T-cell (primary cell): Measurements from ENCODE around the gene B4GALT5. TPM values are rescaled to one million over a fixed set of nuclear protein-coding genes. Genes with fewer than 3 reads are reported as not detected.
"Not testable (repeated sequence)": the region's sequence is repeated elsewhere in the genome, so short reads cannot be mapped to it uniquely, and the experiment has no call there.

Experiments
- ATAC-seq, 4 experiments: fragments of 200-7000 bp in 3 of 4; fragments of 150-1000 bp in 1 of 4; cut with Tn5 transposase; replicated peaks in 1 of 4; 1 replicate in 3 of 4; 2 replicates in 1 of 4; pipeline ENCODE4 v1.10.0; 2021; ENCODE audit warnings: moderate library complexity in 3 of 4, mild to moderate bottlenecking in 2 of 4, moderate number of reproducible peaks in 1 of 4
- CTCF ChIA-PET, 2 donors: fragments of 300-600 bp; sonication (Branson Sonifier 250); formaldehyde crosslinking; loops; one replicate each; lab custom pipeline; 2022; ENCODE audit warnings: antibody characterized with exemption in 2 of 2; lab: Charles Lee
- POLR2A ChIA-PET, 2 donors: fragments of 300-600 bp; sonication (Branson Sonifier 250); formaldehyde crosslinking; loops; one replicate each; lab custom pipeline; 2022; ENCODE audit warnings: antibody characterized with exemption in 2 of 2; lab: Charles Lee
- DNase-seq, 35 experiments: peaks; one replicate each; pipeline versions ENCODE4 v3.0.0 to v3.0.0-alpha.2; 2013 to 2023
- H3K27ac ChIP-seq: one replicate; pipeline ENCODE4 v1.5.1; 2013; ENCODE audit warnings: low read length
- H3K27me3 ChIP-seq, 2 experiments: replicated peaks in 1 of 2; 1 replicate in 1 of 2; 2 replicates in 1 of 2; pipeline versions ENCODE4 v1.6.1 to v1.7.0; 2013; ENCODE audit warnings: low read length in 1 of 2, mixed read lengths in 1 of 2; ENCODE audit not compliant: control insufficient read depth in 2 of 2, insufficient read depth in 2 of 2; ENCODE audit errors: extremely low read depth in 1 of 2
- H3K36me3 ChIP-seq, 2 donors: 1 replicate in 1 of 2; 2 replicates in 1 of 2; pipeline versions ENCODE4 v1.6.1 to v1.7.0; 2013; ENCODE audit warnings: low read length in 1 of 2; ENCODE audit not compliant: control insufficient read depth in 2 of 2, insufficient read depth in 1 of 2; ENCODE audit errors: extremely low read depth in 1 of 2
- H3K4me1 ChIP-seq, 2 experiments: 1 replicate in 1 of 2; 2 replicates in 1 of 2; pipeline versions ENCODE4 v1.6.1 to v1.7.0; 2013; ENCODE audit warnings: low read length in 2 of 2, mixed read lengths in 1 of 2; ENCODE audit not compliant: insufficient read depth in 2 of 2, control insufficient read depth in 1 of 2; ENCODE audit errors: extremely low read depth in 1 of 2
- H3K4me3 ChIP-seq, 2 donors: 1 replicate in 1 of 2; 2 replicates in 1 of 2; pipeline versions ENCODE4 v1.5.1 to v1.7.0; 2013; ENCODE audit warnings: mild to moderate bottlenecking in 2 of 2, low read length in 1 of 2, moderate library complexity in 1 of 2; ENCODE audit not compliant: control insufficient read depth in 1 of 2; ENCODE audit errors: extremely low read depth in 1 of 2
- H3K9me3 ChIP-seq: 2 replicates; pipeline ENCODE4 v1.7.0; 2013
- H3K27ac Mint-ChIP-seq, 2 donors: one replicate each; pipeline ENCODE4 v1.8.0; 2020 to 2021; ENCODE audit warnings: mild to moderate bottlenecking in 2 of 2, mixed read lengths in 2 of 2
- H3K27me3 Mint-ChIP-seq, 2 donors: one replicate each; pipeline ENCODE4 v1.8.0; 2021 to 2022; ENCODE audit warnings: mixed read lengths in 2 of 2
- H3K36me3 Mint-ChIP-seq: one replicate; pipeline ENCODE4 v1.8.0; 2021; ENCODE audit warnings: mixed read lengths
- H3K4me1 Mint-ChIP-seq, 3 donors: one replicate each; pipeline ENCODE4 v1.8.0; 2020 to 2022; ENCODE audit warnings: mixed read lengths in 3 of 3, mild to moderate bottlenecking in 1 of 3
- H3K4me3 Mint-ChIP-seq, 3 donors: one replicate each; pipeline ENCODE4 v1.8.0; 2020 to 2022; ENCODE audit warnings: mild to moderate bottlenecking in 3 of 3, mixed read lengths in 3 of 3, moderate library complexity in 3 of 3
- H3K9me3 Mint-ChIP-seq, 3 donors: one replicate each; pipeline ENCODE4 v1.8.0; 2020 to 2022; ENCODE audit warnings: mixed read lengths in 3 of 3
- WGBS: methylation state at CpG from one replicate; pipeline ENCODE4 v1.1.5; 2013; ENCODE audit warnings: missing lambda C conversion rate; ENCODE audit not compliant: insufficient coverage; 5-methylcytosine and 5-hydroxymethylcytosine counted together
- total RNA-seq, 35 experiments: library from RNA in 6 of 35; stranded (reverse) in 6 of 35; fragments of 120-200 nt in 1 of 35; gene quantifications; one replicate each; pipeline versions ENCODE4 v1.2.1 to v1.2.4 and lab custom pipeline; 2013 to 2026

The B4GALT5 gene, protein sequence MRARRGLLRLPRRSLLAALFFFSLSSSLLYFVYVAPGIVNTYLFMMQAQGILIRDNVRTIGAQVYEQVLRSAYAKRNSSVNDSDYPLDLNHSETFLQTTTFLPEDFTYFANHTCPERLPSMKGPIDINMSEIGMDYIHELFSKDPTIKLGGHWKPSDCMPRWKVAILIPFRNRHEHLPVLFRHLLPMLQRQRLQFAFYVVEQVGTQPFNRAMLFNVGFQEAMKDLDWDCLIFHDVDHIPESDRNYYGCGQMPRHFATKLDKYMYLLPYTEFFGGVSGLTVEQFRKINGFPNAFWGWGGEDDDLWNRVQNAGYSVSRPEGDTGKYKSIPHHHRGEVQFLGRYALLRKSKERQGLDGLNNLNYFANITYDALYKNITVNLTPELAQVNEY
- total RNA-seq (10 to 100 TPM in 2 of 5 donors, 1 to 10 TPM in 3; 4.6 to 11.9 (median 9.2) TPM), total RNA-seq (lab: John Stamatoyannopoulos, UW) (16.0 to 151 (median 25.9) reads per million in 29 experiments)
- 13.4 TPM for total RNA-seq (2013)

DNA sequence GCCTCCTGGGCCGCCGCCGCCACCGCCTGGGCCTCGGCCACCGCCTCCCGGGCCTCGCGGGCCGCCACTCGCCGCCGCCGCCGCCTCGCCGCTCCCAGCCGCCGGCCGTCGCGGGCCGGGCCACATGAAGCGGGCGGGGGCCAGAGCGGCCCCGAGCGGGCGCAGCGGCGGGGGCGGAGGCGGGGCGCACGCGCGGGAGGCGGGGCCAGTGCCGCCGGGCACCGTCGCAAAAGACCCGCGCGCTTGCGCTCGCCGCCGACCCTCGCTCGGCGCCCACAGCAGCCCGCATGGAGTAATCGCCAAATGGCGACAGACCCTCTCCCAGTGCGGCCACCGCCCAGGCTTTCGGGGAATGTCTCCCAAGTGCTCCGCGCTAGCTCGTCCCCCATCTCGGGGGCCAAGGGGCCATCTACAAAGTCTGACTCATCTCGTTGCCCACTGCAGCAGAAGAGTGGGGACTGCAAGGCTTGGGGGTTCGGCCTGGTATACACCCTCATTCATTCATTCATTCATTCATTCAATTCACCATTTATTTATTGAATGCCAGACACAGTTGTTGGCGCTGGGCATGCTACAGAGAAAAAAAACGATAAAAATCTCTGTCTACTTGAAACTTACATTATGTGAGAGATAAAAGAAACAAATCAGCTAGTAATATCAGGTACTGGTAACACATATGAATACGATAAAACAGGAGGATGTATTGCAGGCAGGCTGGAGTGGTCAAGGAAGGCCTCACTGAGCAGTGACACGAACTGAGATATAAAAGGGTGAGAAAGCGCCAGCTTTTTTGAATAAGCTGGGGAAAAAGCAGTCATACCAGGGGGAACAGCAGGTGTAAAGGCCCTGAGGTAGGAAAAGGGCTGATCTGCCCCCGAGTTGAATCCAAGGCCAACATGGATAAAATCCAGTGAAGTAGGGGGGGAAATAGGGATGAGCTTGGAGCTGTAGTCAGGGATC is at the start of gene B4GALT5:
Gene B4GALT5 (minus strand): TSS at position 126 of the 960 bp plus-strand sequence. CDS start 188 bp downstream, outside the sequence.
- peaks cover 0 to 3% of the 10 kb centered on the region in 2 donors for H3K27me3 Mint-ChIP-seq
- Histone ChIP-seq H3K9me3 (no peaks in the 10 kb centered on the region), H3K4me3 (peak within 1 kb of the TSS; percentile 84 to 88), H3K4me1 (peaks cover 4 to 16% of the 10 kb centered on the region in 2 experiments), H3K27me3 (no peaks in the 10 kb centered on the region), H3K27ac (peak within 1 kb of the TSS; percentile 60), H3K36me3 (no peaks in the 10 kb centered on the region)
- peak within 1 kb of the TSS; percentile 76 to 84 for H3K27ac Mint-ChIP-seq
- CTCF ChIA-PET: no interaction called here
- 4% methylated on average over 66 of the region's 70 CpGs for WGBS
- no peaks in the 10 kb centered on the region for H3K36me3 Mint-ChIP-seq
- DNase-seq (peak in 34 of 35 experiments; percentile 9 to 81 (median 42)), ATAC-seq (peak; percentile 89 to 91 (median 90))
- POLR2A ChIA-PET: interaction anchor here in 1 of 2 donors (0.5 kb wide), 1 partner anchor 15 kb away, joined by 15 read pairs; no protein-coding TSS in a partner anchor
- peak within 1 kb of the TSS; percentile 86 to 91 (median 88) for H3K4me3 Mint-ChIP-seq
- no peaks in the 10 kb centered on the region for H3K9me3 Mint-ChIP-seq
- H3K4me1 Mint-ChIP-seq: peaks cover 36 to 54% (median 40%) of the 10 kb centered on the region in 3 donors

DNA sequence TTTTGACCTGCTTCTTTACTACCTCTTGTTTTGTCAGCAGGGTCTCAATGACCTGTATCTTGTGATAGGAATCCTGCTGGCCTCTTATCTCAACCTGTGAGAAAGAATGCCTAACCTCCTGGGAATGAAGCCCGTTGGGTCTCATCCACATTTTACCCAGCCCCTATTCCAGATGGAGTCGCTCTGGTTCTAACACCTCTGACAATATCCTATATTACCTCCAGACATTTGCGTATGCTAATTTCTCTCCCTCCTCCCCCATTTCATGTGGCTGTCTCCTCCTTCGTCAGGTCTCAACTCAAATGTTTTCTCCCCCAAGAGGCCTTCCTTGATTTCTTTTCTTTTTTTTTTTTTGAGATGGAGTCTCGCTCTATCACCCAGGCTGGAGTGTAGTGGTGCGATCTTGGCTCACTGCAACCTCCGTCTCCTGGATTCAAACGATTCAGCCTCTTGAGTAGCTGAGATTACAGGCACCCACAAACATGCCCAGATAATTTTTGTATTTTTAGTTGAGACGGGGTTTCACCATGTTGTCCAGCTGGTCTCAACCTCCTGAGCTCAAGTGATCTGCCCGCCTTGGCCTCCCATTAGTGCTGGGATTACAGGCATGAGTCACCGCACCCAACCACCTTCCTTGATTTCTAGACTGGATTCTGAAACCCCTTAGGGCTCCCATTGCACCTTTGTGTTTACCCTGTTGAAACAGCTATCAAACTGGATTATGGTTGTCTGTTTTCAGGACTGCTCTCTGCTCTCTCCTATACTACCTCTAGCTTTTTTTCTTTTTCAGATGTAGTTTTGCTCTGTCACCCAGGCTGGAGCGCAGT is 49.5 kb upstream of the B4GALT5 start:
- no peak overlapping the region for H3K4me3 ChIP-seq
- H3K27ac Mint-ChIP-seq: no peak overlapping the region
- peaks cover 4 to 13% of the 10 kb centered on the region in 2 experiments for H3K4me1 ChIP-seq
- peaks cover 8 to 12% (median 10%) of the 10 kb centered on the region in 3 donors for H3K4me1 Mint-ChIP-seq
- 98% methylated on average over 5 of the region's 12 CpGs for WGBS
- DNase-seq (no peak), ATAC-seq (no peak)
- H3K9me3 ChIP-seq: no peaks in the 10 kb centered on the region
- no peak overlapping the region for H3K4me3 Mint-ChIP-seq
- H3K27me3 Mint-ChIP-seq: peaks cover 50 to 58% of the 10 kb centered on the region in 2 donors
- H3K36me3 Mint-ChIP-seq: no peaks in the 10 kb centered on the region
- CTCF ChIA-PET: no interaction called here
- no peaks in the 10 kb centered on the region for H3K9me3 Mint-ChIP-seq
- peaks cover 2 to 21% of the 10 kb centered on the region in 2 experiments for H3K27me3 ChIP-seq
- no peak overlapping the region for H3K27ac ChIP-seq
- H3K36me3 ChIP-seq: no peaks in the 10 kb centered on the region
- POLR2A ChIA-PET: interaction anchor here in 1 of 2 donors (0.7 kb wide), 1 partner anchor 188 kb away, joined by 4 read pairs; no protein-coding TSS in a partner anchor

DNA sequence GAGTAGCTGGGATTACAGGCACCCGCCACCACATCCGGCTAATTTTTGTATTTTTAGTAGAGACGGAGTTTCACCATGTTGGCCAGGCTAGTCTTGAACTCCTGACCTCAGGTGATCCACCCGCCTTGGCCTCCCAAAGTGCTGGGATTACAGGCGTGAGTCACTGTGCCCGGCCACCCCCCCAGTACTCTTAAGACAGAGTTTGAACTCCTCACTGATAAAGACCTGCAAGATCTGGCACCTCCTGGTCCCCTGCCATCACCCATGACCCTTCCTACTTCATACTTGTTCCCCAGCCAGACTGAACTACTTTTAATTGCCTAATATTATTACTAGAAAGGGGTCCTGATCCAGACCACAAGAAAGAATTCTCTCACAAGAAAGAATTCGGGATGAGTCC is 48.2 kb upstream of the B4GALT5 start:
- DNase-seq, H3K9me3 Mint-ChIP-seq, H3K4me3 Mint-ChIP-seq, POLR2A ChIA-PET, H3K36me3 ChIP-seq, H3K4me3 ChIP-seq, H3K27ac ChIP-seq, CTCF ChIA-PET, H3K27ac Mint-ChIP-seq, H3K4me1 Mint-ChIP-seq, H3K4me1 ChIP-seq, H3K9me3 ChIP-seq, H3K36me3 Mint-ChIP-seq, ATAC-seq: not testable (repeated sequence)
- H3K27me3 Mint-ChIP-seq: peaks cover 52 to 55% of the 10 kb centered on the region in 2 donors
- WGBS: 83% methylated on average over 2 of the region's 7 CpGs
- peaks cover 2 to 13% of the 10 kb centered on the region in 2 experiments for H3K27me3 ChIP-seq

GRCh38 chr20:49759266-49759950 is 45.7 kb upstream of the B4GALT5 start:
- DNase-seq: no peak
- no peaks in the 10 kb centered on the region for H3K9me3 ChIP-seq
- H3K4me1 ChIP-seq: no peaks in the 10 kb centered on the region
- H3K36me3 ChIP-seq: no peaks in the 10 kb centered on the region
- H3K36me3 Mint-ChIP-seq: no peaks in the 10 kb centered on the region
- H3K4me1 Mint-ChIP-seq: peaks cover 0 to 5% (median 0%) of the 10 kb centered on the region in 3 donors
- no peak overlapping the region for H3K4me3 Mint-ChIP-seq
- H3K9me3 Mint-ChIP-seq: peaks cover 0 to 4% (median 3%) of the 10 kb centered on the region in 3 donors
- 97% methylated on average over 3 of the region's 7 CpGs for WGBS
- peaks cover 41 to 42% of the 10 kb centered on the region in 2 donors for H3K27me3 Mint-ChIP-seq
- H3K27me3 ChIP-seq: peaks cover 2 to 17% of the 10 kb centered on the region in 2 experiments
- CTCF ChIA-PET: no interaction called here
- no peak for ATAC-seq
- H3K4me3 ChIP-seq: no peak overlapping the region
- POLR2A ChIA-PET: no interaction called here
- no peak overlapping the region for H3K27ac Mint-ChIP-seq
- H3K27ac ChIP-seq: no peak overlapping the region

- peaks cover 0 to 4% (median 3%) of the 10 kb centered on the region in 3 donors for H3K9me3 Mint-ChIP-seq
- H3K4me3 Mint-ChIP-seq: no peak overlapping the region
- ChIA-PET POLR2A (no interaction called here), CTCF (no interaction called here)
- no peaks in the 10 kb centered on the region for H3K4me1 ChIP-seq
- H3K27me3 ChIP-seq: peaks cover 2 to 21% of the 10 kb centered on the region in 2 experiments
- DNase-seq (no peak), ATAC-seq (no peak)
- H3K27ac ChIP-seq: no peak overlapping the region
- no peak overlapping the region for H3K4me3 ChIP-seq
- no peaks in the 10 kb centered on the region for H3K9me3 ChIP-seq
- no peak overlapping the region for H3K27ac Mint-ChIP-seq
- 81% methylated on average over 5 of the region's 6 CpGs for WGBS
- H3K36me3 Mint-ChIP-seq: no peaks in the 10 kb centered on the region
- H3K36me3 ChIP-seq: no peaks in the 10 kb centered on the region
- H3K27me3 Mint-ChIP-seq: peaks cover 39 to 42% of the 10 kb centered on the region in 2 donors
- H3K4me1 Mint-ChIP-seq: peaks cover 0 to 5% (median 0%) of the 10 kb centered on the region in 3 donors
These were observed 45.1 kb upstream of the B4GALT5 start for GRCh38 chr20:49758781-49759180.
